ENCODE measurements around the gene MAML3.

MAML3 gene

DNA sequence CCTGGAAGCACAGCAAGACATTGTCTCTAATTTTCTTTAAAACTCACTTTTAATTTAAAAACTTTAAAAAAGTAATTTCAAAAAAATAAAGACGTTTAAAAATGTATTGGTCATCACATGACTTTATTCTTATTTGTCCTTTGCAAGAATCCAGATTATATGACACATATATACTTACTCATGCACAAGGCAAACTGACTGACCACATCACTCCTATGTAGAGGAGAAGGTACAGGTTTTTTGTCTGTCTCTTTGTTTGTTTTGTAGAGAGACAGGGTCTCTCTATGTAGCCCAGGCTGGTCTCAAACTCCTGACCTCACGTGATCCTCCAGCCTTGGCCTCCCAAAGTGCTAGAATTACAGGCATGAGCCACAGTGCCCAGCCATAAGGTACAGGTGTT, 28.6 kb downstream of the MAML3 start:
- peak in 1 of 2 donors; percentile 6 for DNase-seq (ENCODE audit: low read depth in 2 of 2)
- H3K4me3 ChIP-seq (replicated peaks in 1 of 2; ENCODE audit: low read depth in 2 of 2, low read length in 2 of 2): no peak overlapping the region
- TF ChIP-seq, protein P1, sequence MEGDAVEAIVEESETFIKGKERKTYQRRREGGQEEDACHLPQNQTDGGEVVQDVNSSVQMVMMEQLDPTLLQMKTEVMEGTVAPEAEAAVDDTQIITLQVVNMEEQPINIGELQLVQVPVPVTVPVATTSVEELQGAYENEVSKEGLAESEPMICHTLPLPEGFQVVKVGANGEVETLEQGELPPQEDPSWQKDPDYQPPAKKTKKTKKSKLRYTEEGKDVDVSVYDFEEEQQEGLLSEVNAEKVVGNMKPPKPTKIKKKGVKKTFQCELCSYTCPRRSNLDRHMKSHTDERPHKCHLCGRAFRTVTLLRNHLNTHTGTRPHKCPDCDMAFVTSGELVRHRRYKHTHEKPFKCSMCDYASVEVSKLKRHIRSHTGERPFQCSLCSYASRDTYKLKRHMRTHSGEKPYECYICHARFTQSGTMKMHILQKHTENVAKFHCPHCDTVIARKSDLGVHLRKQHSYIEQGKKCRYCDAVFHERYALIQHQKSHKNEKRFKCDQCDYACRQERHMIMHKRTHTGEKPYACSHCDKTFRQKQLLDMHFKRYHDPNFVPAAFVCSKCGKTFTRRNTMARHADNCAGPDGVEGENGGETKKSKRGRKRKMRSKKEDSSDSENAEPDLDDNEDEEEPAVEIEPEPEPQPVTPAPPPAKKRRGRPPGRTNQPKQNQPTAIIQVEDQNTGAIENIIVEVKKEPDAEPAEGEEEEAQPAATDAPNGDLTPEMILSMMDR (IDR thresholded peaks at IDR 0.05; ENCODE audit: low read depth, low read length): no peak

DNA sequence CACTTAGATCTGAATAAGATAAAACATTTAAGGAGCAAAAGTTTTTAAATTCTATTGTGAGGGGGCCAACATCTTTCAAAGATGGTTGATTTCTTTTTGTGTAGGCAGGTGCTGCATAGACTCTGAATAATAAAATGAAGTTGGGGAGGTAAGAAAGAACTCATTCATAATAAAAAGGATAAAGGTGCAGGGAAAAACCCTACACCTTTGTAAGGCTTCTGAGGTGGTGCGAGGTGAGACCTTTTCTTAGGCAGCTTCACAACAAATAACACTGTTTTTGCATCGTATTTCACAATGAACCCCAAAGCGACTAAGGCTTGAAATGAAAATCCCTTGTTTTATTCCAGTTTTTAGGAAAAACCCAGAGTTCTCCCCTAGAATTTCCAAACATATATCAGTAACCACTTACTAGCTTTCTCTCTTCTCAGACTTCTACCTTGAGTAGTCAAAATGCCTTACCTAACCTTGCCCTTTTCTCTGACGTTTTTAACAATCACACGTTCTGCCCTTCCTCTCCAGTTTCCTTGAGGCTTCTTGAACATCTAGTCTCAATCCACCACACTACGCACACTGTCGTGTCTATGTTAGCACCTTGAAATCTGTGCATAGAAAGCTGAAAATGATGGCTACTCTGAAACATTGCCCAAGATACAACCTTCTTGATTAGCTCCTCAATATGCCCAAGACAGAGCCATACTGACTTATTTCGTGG, 30.2 kb downstream of the MAML3 start:
- no peak overlapping the region for H3K4me3 ChIP-seq (replicated peaks in 1 of 2; ENCODE audit: low read depth in 2 of 2, low read length in 2 of 2)
- DNase-seq (ENCODE audit: low read depth in 2 of 2): no peak
- TF ChIP-seq, protein P1 (IDR thresholded peaks at IDR 0.05; ENCODE audit: low read depth, low read length): no peak

DNA sequence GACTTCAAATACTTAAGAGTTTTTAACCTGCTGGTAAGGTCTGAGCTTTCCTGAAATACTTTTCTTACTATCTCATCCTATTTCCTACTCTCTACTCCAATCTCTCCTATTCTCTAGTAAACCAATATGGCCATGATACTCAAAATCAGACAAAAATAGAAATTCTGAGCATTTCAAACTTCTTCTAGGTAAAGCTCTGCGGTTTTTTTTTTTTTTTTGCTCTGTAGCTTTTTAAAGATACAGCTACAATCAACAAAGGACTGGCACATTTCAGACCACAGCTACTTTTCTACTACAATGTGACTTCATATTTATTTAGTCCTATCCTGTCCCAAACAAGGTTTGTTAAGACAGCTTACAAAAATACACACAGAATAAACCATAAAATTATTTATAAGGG, 31.1 kb downstream of the MAML3 start:
- TF ChIP-seq, protein P1 (IDR thresholded peaks at IDR 0.05; ENCODE audit: low read depth, low read length): no peak
- no peak for DNase-seq (ENCODE audit: low read depth in 2 of 2)

DNA sequence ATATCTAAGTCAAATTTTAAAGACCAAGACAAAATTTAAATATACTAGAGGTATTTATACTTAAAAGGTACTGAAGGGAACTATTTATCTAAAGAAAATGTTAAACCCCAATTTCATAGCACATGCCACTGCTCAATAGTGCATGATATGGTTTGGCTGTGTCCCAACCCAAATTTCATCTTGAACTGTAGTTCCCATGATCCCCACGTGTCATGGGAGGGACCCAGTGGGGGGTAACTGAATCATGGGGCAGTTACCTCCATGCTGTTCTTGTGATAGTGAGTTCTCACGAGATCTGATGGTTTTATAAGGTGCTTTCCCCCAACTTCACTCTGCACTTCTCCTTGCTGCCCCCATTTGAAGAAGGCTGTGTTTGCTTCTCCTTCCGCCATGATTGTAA, 32.3 kb downstream of the MAML3 start:
- H3K4me3 ChIP-seq (replicated peaks in 1 of 2; ENCODE audit: low read depth in 2 of 2, low read length in 2 of 2): no peak overlapping the region
- no peak for DNase-seq (ENCODE audit: low read depth in 2 of 2)
- TF ChIP-seq, protein P1 (IDR thresholded peaks at IDR 0.05; ENCODE audit: low read depth, low read length): no peak

More for the DNA sequence above, 31.1 kb downstream of the MAML3 start:
- H3K4me3 ChIP-seq (replicated peaks in 1 of 2; ENCODE audit: low read depth in 2 of 2, low read length in 2 of 2): no peak overlapping the region

DNA sequence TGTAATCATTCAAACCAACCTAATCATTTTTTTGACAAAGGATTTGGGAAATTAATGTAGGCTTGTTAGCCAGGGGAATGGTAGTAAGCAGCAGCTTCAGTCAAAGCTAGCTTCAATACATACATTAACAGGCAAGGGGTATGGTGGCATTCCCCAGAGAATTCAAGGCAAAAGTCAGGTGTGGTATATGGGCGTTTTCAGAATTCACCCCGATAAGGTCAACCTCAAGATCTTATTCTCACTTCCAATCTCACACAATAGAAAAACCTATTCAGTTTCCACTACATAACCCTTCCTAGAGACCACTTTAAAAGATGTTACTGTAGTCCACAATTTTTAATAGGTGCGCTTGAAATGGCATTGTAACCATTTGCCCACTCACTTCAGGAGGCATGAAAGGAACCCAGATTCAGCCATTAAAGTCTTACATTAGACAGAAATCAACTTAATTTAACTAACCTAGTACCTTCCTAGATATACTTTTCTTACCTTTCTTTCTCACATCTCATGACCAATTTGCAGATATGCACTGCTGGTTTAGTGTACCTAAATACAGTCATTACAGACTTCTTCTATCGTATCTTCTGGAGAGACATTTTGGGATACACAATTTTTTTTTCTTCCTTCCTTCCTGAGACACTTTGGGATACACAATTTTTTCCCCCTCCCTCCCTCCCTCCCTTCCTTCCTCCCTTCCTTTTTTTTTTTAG, 34.9 kb downstream of the MAML3 start:
- TF ChIP-seq, protein P1 (IDR thresholded peaks at IDR 0.05; ENCODE audit: low read depth, low read length): no peak

DNA sequence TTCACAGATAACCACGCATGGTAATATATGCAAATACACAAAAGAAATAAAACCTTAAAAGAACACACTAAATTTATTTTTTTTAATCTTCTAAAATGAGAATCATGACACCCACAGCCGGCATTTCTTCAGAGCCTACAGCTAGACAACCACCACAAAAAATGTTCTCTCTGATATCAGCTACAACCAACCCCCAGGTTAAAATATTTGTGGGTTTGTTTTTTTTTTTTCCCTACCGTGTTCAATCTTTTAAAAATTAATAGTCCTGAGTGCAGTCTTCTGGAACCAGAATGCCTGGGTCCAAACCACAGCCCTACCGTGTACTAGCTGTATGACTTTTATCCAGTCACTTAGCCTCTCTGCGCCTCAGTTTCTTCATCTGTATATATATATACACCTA, 36.0 kb downstream of the MAML3 start:
- TF ChIP-seq, protein P1 (IDR thresholded peaks at IDR 0.05; ENCODE audit: low read depth, low read length): no peak
- DNase-seq (ENCODE audit: low read depth in 2 of 2): no peak
- H3K4me3 ChIP-seq (replicated peaks in 1 of 2; ENCODE audit: low read depth in 2 of 2, low read length in 2 of 2): no peak overlapping the region

More for the DNA sequence above, 34.9 kb downstream of the MAML3 start:
- DNase-seq (ENCODE audit: low read depth in 2 of 2): no peak
- H3K4me3 ChIP-seq (replicated peaks in 1 of 2; ENCODE audit: low read depth in 2 of 2, low read length in 2 of 2): no peak overlapping the region
